ENCODE results near the gene TIE1.

Gene TIE1

GRCh38 chr1:43274125-43274803 lies 26.5 kb upstream of the TIE1 start:
- DNase-seq = peak; percentile 10 to 24

GRCh38 chr1:43274804-43275180 lies 26.0 kb upstream of the TIE1 start:
- DNase-seq = no peak

- DNase-seq = no peak
Measured at GRCh38 chr1:43275826-43276620, 24.8 kb upstream of the TIE1 start.

GRCh38 chr1:43276673-43277072 lies 24.1 kb upstream of the TIE1 start:
- no peak for DNase-seq

DNA sequence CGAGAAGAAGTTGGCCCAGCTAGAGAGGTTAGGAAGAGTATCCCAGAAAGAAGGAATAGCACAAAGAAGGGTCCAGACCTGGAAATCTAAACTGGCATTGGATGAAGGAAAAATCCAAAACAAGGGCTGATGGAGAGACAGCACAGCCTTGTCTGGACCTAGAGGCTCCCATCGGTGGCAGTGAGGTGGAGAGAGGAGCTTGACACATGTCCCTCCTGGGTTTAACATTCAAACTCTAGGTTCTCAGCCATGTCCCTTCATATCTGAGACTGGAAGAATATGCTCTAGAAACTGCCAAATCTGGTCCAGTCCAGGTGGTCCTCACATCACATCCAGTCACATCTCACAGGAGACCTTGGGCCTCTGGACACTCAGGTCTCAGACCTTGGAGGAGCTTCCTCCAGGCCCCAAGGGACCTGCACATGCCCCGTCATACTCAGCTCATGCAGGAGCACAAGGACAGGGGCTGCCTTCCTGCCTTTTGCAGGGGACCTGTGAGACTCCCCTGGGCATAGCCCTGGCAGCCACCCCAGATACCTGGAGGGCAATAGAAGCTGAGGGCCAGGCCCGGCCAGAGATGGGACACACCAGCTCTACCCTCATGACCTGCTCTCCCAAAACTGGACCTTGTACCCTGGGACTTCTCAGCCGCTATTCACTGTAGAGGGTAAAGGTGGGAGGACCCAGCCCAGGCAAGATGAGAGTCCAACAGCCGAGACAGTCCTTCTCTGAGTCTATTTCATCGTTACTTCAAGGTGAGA lies 23.5 kb upstream of the TIE1 start:
- DNase-seq = no peak

DNA sequence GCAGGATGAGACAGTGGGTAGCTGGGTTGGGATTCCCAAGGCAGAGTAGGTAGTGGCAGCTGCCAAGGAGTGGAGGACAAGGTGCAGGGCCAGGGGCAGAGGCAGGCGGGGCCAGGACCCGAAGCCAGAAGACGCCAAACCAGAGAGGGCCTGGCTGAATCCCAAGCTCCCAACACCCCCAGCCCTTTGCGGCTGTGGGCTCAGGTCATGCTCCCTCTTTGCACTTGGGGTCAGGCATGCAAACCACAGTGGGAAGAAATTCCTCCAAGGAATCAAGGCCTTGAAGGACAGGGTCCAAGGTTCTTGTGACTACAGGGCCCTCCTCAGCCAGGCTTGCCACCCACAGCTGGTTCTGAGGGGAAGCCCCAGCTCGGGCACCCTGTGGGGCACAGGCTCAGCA lies 21.6 kb upstream of the TIE1 start:
- DNase-seq = no peak

DNA sequence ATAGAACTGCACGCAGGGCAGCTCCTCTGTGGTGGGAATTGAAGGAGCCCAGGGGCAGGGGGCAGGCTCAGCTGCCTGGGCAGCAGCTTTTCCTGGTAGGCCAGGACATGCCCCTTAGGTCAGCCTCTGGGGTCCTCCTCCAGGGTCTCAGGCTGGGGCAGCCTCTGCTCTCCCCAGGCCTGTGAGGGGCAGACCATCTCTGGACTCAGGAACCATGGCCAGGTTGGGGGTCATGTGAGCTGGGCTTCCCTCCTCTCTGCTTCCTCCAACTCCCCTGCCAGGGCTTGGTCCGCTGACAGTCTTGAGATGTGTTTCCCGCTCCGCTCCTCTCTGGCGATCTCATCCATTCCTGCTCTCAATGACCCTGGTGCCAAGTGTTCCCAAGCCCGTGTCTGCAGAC lies 21.1 kb upstream of the TIE1 start:
- DNase-seq = no peak

- no peak for DNase-seq
Measured at GRCh38 chr1:43280692-43281091, 20.1 kb upstream of the TIE1 start.

DNA sequence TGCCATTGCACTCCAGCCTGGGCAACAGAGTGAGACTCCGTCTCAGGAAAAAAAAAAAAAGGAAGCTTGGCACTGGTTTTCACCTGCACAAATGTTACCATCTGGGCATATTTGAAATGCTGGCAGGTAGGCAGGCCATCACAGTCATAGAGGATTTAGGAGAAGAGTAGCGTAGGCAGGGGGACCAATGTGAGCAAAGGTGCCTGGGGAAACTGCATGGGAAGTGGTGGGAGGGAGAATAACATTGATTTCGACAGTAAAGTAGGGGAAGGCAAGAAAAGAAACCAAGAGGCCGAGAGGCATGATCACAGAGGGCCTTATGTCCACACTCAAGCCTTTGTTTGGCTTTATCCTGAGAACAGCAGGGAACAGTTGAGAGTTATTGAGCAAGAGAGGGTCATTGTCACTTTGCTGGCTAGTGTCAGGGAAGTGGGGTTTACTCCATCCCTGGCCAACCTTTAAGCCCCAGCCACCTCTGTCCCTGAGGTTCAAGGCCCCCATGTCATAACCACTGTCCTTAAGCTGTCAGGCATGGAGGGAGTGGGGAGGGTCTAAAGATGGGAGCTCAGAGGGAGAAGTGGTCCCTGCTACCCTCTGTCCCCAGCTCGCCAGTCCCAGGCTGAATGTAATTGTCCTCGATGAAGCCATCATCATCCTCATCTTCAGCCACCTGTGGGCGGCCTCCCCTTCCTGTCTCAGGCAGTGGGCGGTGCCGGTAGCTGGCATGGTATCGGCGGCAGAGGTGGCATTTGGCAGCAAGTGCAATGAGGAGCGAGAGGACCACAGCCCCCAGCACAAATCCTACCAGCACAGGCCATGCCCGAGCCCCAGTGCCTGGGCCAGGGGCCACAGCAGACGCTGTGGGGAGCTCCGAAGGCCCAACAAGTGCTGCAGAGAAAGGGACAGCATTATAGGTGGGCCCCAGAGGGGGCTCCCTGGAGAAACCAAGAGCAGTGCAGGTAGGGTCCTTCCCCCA lies 18.3 kb upstream of the TIE1 start:
- no peak for DNase-seq

DNA sequence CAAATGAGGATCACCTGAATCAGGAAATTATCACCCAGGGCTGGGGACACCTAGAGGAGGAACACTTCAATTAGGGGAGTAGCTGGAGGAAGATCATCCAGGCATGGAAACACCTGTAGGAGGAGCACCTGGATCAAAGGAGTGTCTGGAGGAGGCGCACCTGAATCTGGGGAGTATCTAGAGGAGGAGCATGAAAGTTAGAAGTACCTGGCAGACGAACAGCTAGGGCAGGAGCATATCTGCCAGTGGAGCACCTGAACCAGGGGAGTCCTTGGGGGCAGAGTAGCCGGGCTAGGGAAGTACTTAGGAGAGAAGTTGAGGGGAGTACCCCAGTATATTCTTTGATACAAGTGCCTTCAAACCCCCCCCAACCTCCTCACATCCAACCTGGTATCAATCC lies 16.7 kb upstream of the TIE1 start:
- no peak for DNase-seq

GRCh38 chr1:43284546-43285110 lies 16.2 kb upstream of the TIE1 start:
- no peak for DNase-seq

GRCh38 chr1:43285269-43285990 lies 15.4 kb upstream of the TIE1 start, which contains the start of gene C1orf210:
Gene C1orf210, minus strand, starts transcription at chr1:43285581. Its CDS starts 2,311 bp downstream, at chr1:43283270.
- no peak for DNase-seq

DNA sequence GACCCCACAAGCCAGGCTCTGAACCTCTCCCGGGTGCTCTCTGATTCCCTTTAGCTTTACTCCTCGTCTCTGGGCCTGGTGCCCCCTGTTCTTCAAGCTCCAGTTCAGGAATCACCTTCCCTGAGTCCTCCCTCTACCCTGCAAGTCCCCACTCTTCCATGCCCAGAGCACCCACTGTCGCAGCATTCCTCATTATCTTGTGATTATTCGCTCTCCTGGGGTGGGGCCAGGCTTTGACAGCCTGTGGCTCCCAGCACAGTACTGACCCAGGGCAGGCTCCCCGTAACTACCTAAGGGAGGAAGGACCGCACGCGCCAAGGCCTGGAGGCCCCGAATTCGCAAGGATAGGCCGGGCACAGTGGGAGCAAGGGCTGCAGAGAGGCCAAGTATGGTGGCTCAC lies 14.7 kb upstream of the TIE1 start:
- DNase-seq = no peak

DNA sequence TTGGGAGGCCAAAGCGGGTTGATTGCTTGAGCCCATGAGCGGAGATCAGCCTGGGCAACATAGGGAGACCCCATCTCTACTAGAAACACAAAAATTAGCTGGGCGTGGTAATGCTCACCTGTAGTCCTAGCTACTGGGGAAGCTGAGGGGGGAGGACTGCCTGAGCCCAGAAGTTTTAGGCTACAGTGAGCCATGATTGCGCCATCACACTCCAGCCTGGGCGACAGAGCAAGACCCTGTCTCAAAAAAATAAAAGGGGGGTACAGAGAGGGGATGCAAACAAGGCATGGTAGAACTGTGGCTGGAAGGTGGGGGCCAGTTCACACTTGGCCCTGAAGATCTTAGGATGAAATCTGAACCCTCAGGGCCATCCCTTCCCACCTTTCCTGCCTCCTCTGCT lies 14.2 kb upstream of the TIE1 start:
- DNase-seq = no peak

DNA sequence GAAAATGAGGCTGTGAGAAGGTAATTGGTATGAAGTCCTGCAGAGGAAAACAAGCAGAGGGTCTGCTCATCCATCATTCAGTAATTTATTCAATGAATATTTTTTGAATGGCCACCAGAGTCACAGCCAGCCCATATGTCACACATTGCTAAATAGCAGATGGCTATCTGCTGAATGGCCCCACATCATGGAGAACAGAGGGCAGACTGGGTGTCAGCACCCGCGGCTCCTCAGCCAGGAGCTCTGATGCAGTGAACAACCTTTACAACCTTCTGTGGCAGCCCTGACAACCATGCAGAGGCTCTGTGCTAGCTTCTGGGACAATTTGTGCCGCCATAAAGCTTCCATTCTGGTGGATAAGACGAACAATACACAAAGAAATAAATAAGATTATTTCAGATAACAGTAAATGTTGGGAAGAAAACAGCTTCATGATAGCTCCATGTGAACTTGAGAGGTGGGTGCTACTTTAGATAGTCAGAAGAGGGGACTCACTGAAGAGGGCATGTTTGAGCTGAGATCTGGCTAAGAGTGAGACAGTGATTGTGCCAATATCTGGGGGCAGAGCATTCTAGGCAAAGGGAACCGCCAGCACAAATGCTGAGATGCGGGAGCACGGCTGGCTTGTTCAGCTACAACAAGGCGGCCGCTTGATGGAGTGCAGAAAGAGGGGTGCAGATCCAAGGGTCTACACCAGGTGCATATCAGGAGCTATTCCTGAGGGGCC lies 12.6 kb upstream of the TIE1 start:
- no peak for DNase-seq

DNA sequence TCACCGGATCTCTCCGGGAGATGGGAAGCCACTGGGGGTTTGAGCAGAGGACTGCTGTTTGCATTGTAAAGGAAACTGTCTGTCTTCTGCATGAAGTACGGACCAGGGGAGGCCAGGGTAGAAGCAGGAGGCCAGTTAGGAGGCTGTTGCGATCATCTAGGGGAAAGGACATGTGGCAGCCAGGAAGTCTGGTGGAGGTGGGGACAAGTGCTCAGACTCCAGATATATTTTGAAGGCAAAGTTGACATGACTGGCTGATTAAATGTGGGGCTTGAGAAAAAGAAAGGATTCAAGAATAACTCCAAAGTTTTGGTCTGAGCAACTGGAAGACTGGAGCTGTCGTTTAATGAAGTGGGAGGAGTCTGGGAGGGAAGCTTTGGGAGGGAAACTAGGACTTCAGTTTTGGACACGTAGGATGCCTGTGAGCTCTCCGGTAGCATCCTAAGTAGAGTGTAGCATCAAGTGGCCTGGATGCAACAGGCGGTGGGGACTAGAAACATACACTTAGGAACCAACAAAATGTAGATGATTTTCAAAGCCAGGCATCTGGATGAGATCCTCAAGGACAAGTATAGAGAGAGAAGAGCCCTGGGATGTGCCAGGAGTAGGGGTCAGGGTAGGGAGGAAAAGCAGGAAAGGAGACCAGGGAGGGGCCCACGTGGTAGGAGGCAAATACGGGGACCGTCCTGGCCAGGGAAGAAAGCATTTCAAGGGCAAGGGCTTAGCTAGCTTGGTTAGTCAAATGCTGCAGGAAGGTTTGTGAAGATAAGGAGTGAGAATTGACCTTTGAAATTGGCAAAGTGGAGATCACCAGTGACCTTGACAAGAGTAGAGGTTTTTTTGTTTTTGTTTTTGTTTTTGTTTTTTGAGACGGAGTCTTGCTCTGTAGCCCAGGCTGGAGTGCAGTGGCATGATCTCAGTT lies 11.7 kb upstream of the TIE1 start:
- DNase-seq = no peak

- no peak for DNase-seq
Measured at GRCh38 chr1:43292216-43292615, 8.6 kb upstream of the TIE1 start.

GRCh38 chr1:43292679-43293078 lies 8.1 kb upstream of the TIE1 start:
- no peak for DNase-seq

GRCh38 chr1:43293176-43293575 lies 7.6 kb upstream of the TIE1 start:
- DNase-seq = no peak
